Inferior parietal cortex (tissue), 1 donor: ENCODE measurements around the gene ITIH1.

Experiments used
- DNase-seq: peaks from one replicate; pipeline ENCODE4 v3.0.0-alpha.2; 2016; ENCODE audit errors: extremely low spot score

The ITIH1 gene

DNA sequence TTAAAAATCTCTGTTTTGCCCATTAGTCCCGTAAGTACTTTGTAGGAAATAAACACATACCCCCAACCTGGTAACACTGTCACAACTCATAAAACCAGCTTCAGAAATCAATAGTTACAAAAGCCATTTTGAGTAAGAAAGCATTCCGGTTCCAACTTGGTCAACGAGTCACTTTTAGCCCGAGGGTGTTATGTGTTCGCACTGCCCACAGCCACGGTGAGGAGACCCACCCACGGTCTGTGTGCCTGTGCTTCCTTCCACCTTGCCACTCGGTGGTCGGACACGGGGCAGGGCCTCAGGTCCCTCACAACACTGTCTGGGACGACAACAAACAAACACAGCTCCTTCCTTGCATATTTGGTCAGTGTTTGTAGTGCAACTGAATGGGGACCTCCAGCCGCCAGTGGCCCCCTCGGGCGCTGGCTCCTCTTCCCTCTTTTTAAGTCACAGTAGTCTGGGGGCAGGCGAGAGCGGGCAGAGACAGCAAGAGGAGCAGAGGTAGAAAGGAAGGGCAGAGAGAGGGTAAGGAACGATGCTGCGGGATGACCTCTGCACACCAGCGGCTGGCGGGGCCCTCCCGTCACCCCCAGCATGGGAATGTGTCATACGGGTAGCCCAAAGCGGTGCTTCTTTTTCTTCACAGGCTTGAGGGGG, 62.6 kb downstream of the ITIH1 start:
- DNase-seq = no peak

DNA sequence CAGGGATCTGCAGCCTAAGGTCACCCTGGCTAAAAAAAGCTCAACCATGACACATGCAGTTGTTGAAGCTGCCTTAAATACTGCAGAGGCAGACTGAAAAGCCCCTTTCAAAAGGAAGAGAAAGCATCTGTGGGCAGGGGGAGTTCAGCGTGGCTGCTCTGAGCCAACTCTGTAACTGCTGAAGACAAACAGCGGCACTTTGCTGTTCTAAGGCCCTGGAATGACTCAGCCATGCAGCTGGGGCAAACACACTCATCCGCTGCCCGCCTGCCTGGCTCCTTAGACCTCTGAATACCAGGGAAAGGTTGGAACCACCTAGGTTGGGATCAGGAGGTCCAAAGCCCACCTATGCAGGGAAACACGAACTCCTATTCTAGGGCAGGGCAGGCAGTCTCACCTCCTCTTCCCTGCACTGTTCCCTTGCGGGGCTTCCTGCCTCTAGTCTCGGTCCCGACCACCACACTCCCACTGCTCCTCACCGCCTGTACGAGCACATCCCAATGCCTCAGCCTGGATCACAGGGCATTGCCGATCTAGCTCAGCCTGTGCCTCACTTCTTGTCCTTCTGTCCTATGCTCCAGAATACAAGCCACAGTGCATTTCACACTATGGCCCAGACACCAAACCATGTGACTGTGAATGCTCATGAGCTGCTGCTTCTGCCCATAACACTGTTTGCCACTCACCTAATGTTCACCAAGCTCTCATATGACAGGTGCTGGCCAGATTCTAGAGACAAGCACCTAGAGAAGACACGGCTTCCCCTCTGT, 64.0 kb downstream of the ITIH1 start:
- no peak for DNase-seq
